K562 (cell line): ENCODE results near the gene RCL1. TPM values are rescaled to one million over a fixed set of nuclear protein-coding genes. Genes with fewer than 3 reads are reported as not detected.

Source experiments
- ASH1L ChIP-seq: fragments of 450-650 bp; IDR thresholded peaks from 2 replicates; pipeline ENCODE4 v1.6.1; 2018; ENCODE audit warnings: borderline replicate concordance, mild to moderate bottlenecking, low read depth; ENCODE audit not compliant: partially characterized antibody
- BRCA1 ChIP-seq, 2 experiments: fragments of 450-650 bp in 1 of 2; sonication (generic) in 1 of 2; formaldehyde crosslinking in 1 of 2; IDR thresholded peaks; 2 replicates each; pipeline versions ENCODE4 v1.5.0 to v1.6.1; 2017 to 2020; ENCODE audit warnings: mild to moderate bottlenecking in 1 of 2, missing genetic modification reagents in 1 of 2
- BRD9 ChIP-seq: fragments of 450-650 bp; IDR thresholded peaks from 2 replicates; pipeline ENCODE4 v1.6.1; 2018; ENCODE audit warnings: low read depth; ENCODE audit not compliant: partially characterized antibody
- BRF1 ChIP-seq: IDR thresholded peaks from 3 replicates; pipeline ENCODE4 v1.6.1; 2011; ENCODE audit warnings: borderline replicate concordance, mild to moderate bottlenecking; ENCODE audit not compliant: insufficient read length; ENCODE audit errors: extremely low read depth
- CHD2 ChIP-seq: IDR thresholded peaks from 2 replicates; pipeline ENCODE4 v1.6.1; 2011; ENCODE audit warnings: low read depth, low read length
- E2F3 ChIP-seq: fragments of 250-450 bp; sonication (Bioruptor Pico); IDR thresholded peaks from 2 replicates; pipeline ENCODE4 v1.4.0; 2020; ENCODE audit warnings: mild to moderate bottlenecking
- HSF4 ChIP-seq: fragments of 250-450 bp; sonication (Bioruptor Pico); IDR thresholded peaks from 2 replicates; pipeline ENCODE4 v2.1.2; 2022; ENCODE audit warnings: mild to moderate bottlenecking, moderate library complexity, borderline replicate concordance
- JUN ChIP-seq, 2 experiments: sonication (generic) in 1 of 2; formaldehyde crosslinking in 1 of 2; IDR thresholded peaks; 2 replicates each; pipeline versions ENCODE4 v1.6.1 to v1.8.0; 2012 to 2022; ENCODE audit warnings: borderline replicate concordance in 2 of 2, mild to moderate bottlenecking in 2 of 2, improper control_type of control experiment in 1 of 2, low read depth in 1 of 2, low read length in 1 of 2, missing genetic modification reagents in 1 of 2
- NONO ChIP-seq, 2 experiments: fragments of 200-400 bp in 1 of 2; fragments of 450-650 bp in 1 of 2; formaldehyde crosslinking in 1 of 2; IDR thresholded peaks; 2 replicates each; pipeline ENCODE4 v1.6.1; 2017; ENCODE audit warnings: low read depth in 2 of 2, mild to moderate bottlenecking in 2 of 2, moderate library complexity in 2 of 2, low read length in 1 of 2
- NR1H2 ChIP-seq: sonication (generic); formaldehyde crosslinking; IDR thresholded peaks from 2 replicates; pipeline ENCODE4 v1.4.0; 2020; ENCODE audit warnings: mild to moderate bottlenecking, missing genetic modification reagents
- NRF1 ChIP-seq, 2 experiments: fragments of 450-650 bp; IDR thresholded peaks in 1 of 2; conservative IDR thresholded peaks in 1 of 2; 2 replicates each; pipeline ENCODE4 v1.6.1; 2014; ENCODE audit warnings: mild to moderate bottlenecking in 2 of 2
- POLR2G ChIP-seq: fragments of 200-400 bp; formaldehyde crosslinking; IDR thresholded peaks from 2 replicates; pipeline ENCODE4 v1.6.1; 2017; ENCODE audit warnings: low read depth, mild to moderate bottlenecking, antibody characterized with exemption, low read length, moderate library complexity
- RBM14 ChIP-seq: fragments of 200-400 bp; formaldehyde crosslinking; IDR thresholded peaks from 2 replicates; pipeline ENCODE4 v1.6.1; 2018; ENCODE audit warnings: low read depth, mild to moderate bottlenecking, low read length, moderate library complexity, borderline replicate concordance; ENCODE audit not compliant: insufficient read depth
- SNIP1 ChIP-seq: fragments of 450-650 bp; IDR thresholded peaks from 2 replicates; pipeline ENCODE4 v1.7.1; 2017; ENCODE audit warnings: low read depth, mild to moderate bottlenecking
- TAF9B ChIP-seq: fragments of 450-650 bp; IDR thresholded peaks from 2 replicates; pipeline ENCODE4 v1.6.1; 2018; ENCODE audit warnings: mild to moderate bottlenecking; ENCODE audit not compliant: partially characterized antibody
- ZFP36 ChIP-seq: fragments of 150-350 bp; IDR thresholded peaks from 2 replicates; pipeline ENCODE4 v1.6.1; 2018; ENCODE audit warnings: low read length, low read depth; ENCODE audit not compliant: partially characterized antibody
- ZNF12 ChIP-seq: sonication (generic); formaldehyde crosslinking; IDR thresholded peaks from 2 replicates; pipeline ENCODE4 v1.4.0; 2020; ENCODE audit warnings: mild to moderate bottlenecking, missing genetic modification reagents
- ZNF146 ChIP-seq: IDR thresholded peaks from one replicate; pipeline ENCODE4 v1.6.1; 2018; ENCODE audit warnings: missing compliant biosample characterization; ENCODE audit not compliant: unreplicated experiment
- ZNF184 ChIP-seq: sonication (generic); formaldehyde crosslinking; IDR thresholded peaks from 2 replicates; pipeline ENCODE4 v1.5.0; 2020; ENCODE audit warnings: missing genetic modification reagents
- ZNF347 ChIP-seq: fragments of 450-650 bp; formaldehyde crosslinking; IDR thresholded peaks from 2 replicates; pipeline ENCODE4 v1.4.0; 2020; ENCODE audit warnings: low read depth, mild to moderate bottlenecking, moderate library complexity
- ZSCAN32 ChIP-seq: fragments of 450-650 bp; formaldehyde crosslinking; IDR thresholded peaks from 2 replicates; pipeline ENCODE4 v1.4.0; 2020; ENCODE audit warnings: mild to moderate bottlenecking, moderate library complexity
- polyA plus RNA-seq, 8 experiments: library from polyadenylated mRNA; depleted of rRNA in 4 of 8; stranded (reverse) in 5 of 8; unstranded in 3 of 8; fragments of >200 nt; fragmentation: Nextera tagmentation in 2 of 8; fragmentation: Illumina TruSeq in 1 of 8; extraction: Ambion mirVana in 2 of 8; extraction: Trizol in 1 of 8; gene quantifications; 2 replicates each; pipeline versions ENCODE4 v1.2.1 to v1.2.3, GENCODE V29; 2011 to 2014; ENCODE audit warnings: inconsistent platforms in 1 of 8, missing spikeins in 1 of 8
- total RNA-seq, 7 experiments: library from RNA; depleted of rRNA in 6 of 7; stranded (reverse); fragments of >200 nt in 6 of 7; fragmentation: Illumina TruSeq in 2 of 7; extraction: Trizol in 2 of 7; gene quantifications; 2 replicates each; pipeline versions ENCODE4 v1.2.1 to v1.2.3, GENCODE V29; 2011 to 2021; ENCODE audit warnings: low replicate concordance in 1 of 7
- TF ChIP-seq, protein P1 (sequence below), 3 experiments: IDR thresholded peaks in 2 of 3; conservative IDR thresholded peaks in 1 of 3; 2 replicates each; pipeline ENCODE4 v1.5.1; 2011 to 2012; ENCODE audit warnings: low read length in 3 of 3, mild to moderate bottlenecking in 3 of 3, control low read depth in 2 of 3, improper control_type of control experiment in 1 of 3, inconsistent platforms in 1 of 3, low read depth in 1 of 3, mixed read lengths in 1 of 3, moderate library complexity in 1 of 3; ENCODE audit not compliant: insufficient read depth in 2 of 3

The RCL1 gene
- total and polyA plus RNA-seq, 9 of the 15 experiments (the other 6 are each of a cell fraction or from before 2014, with no cell fraction given): 24.0 to 67.7 (median 38.6) TPM

DNA sequence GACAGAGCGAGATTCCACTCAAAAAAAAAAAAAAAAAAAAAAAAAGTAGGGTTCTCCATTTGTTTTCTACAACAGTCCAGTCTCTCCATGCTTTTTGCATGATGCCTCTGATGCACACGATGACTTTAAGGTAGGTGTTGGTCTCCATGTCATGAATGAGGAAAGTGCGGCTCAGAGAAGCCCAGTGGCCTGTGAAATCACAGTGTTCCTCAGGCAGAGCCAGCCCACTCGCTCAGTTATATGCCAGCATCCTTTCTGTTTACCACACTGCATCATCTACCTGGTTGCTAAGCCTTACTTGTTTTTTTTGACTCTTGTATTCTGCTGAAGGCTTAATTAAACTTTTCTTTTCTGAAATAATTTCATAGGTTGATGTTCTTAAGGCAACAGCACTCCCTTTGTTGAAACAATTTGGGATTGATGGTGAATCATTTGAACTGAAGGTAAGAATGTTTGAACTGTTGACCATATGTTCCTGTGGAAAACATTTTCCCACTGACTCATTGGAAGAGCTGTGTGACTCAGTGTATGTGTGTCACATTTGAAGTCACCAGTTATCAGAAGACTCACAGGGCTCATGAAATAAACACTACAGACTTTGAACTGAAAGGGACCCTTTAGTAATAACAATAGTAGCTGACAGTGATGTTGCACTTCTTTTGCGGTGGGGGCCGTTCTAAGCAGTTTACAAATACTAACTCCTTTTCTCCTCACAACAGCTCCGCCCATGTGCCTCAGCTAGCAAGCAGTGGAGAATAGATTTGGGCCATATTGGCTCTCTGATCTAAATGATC is 40.2 kb downstream of the RCL1 start (continued):
- TF ChIP-seq BRF1 (no peak), ZNF347 (CRISPR knock-in tag) (no peak), NRF1 (conservative IDR thresholded peaks at IDR 0.05 in 1 of 2, IDR thresholded peaks at IDR 0.05 in 1 of 2) (no peak), NR1H2 (no peak), ZNF146 (CRISPR knock-in tag) (no peak), CHD2 (no peak), RBM14 (no peak), E2F3 (CRISPR knock-in tag) (no peak), ZFP36 (no peak), NONO (IDR thresholded peaks at IDR 0.05; ENCODE audit: low read depth in 2 of 2, low read length in 1 of 2) (no peak), ZNF184 (CRISPR knock-in tag) (no peak), HSF4 (CRISPR knock-in tag) (no peak), BRD9 (no peak), ZSCAN32 (CRISPR knock-in tag) (no peak), ZNF12 (CRISPR knock-in tag) (no peak), BRCA1 (IDR thresholded peaks at IDR 0.05) (no peak), BRCA1 (CRISPR knock-in tag; IDR thresholded peaks at IDR 0.05) (no peak), TAF9B (peak; percentile 58), ASH1L (no peak), JUN (IDR thresholded peaks at IDR 0.05; ENCODE audit: borderline replicate concordance, low read depth, low read length) (peak; percentile 86), JUN (CRISPR knock-in tag; IDR thresholded peaks at IDR 0.05; ENCODE audit: borderline replicate concordance) (no peak), SNIP1 (no peak), POLR2G (no peak)
- TF ChIP-seq, protein P1, sequence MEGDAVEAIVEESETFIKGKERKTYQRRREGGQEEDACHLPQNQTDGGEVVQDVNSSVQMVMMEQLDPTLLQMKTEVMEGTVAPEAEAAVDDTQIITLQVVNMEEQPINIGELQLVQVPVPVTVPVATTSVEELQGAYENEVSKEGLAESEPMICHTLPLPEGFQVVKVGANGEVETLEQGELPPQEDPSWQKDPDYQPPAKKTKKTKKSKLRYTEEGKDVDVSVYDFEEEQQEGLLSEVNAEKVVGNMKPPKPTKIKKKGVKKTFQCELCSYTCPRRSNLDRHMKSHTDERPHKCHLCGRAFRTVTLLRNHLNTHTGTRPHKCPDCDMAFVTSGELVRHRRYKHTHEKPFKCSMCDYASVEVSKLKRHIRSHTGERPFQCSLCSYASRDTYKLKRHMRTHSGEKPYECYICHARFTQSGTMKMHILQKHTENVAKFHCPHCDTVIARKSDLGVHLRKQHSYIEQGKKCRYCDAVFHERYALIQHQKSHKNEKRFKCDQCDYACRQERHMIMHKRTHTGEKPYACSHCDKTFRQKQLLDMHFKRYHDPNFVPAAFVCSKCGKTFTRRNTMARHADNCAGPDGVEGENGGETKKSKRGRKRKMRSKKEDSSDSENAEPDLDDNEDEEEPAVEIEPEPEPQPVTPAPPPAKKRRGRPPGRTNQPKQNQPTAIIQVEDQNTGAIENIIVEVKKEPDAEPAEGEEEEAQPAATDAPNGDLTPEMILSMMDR (IDR thresholded peaks at IDR 0.05 in 2 of 3, conservative IDR thresholded peaks at IDR 0.05 in 1 of 3; ENCODE audit: insufficient read depth in 2 of 3, low read depth in 1 of 3, low read length in 3 of 3): no peak
